ENCODE results near the gene KCNIP2. TPM values are rescaled to one million over a fixed set of nuclear protein-coding genes. Genes with fewer than 3 reads are reported as not detected.

Gene KCNIP2
- total and polyA plus RNA-seq, 7 experiments from 2014 or later: 0.27 to 6.3 (median 2.4) TPM; not detected in 1

GRCh38 chr10:101874252-101874651, 30.7 kb upstream of the KCNIP2 start:
- Histone ChIP-seq H3K27me3 (ENCODE audit: control insufficient read depth in 2 of 2, insufficient read depth in 2 of 2, low read length in 2 of 2) (no peaks in the 10 kb centered on the region), H3K9me3 (ENCODE audit: control insufficient read depth in 2 of 3, low read length in 3 of 3) (no peaks in the 10 kb centered on the region), H3K36me3 (ENCODE audit: control insufficient read depth in 2 of 3, insufficient read depth in 3 of 3, low read length in 3 of 3) (no peaks in the 10 kb centered on the region), H3K4me1 (ENCODE audit: control insufficient read depth in 2 of 2, insufficient read depth in 2 of 2, low read length in 2 of 2) (no peaks in the 10 kb centered on the region), H3K4me3 (ENCODE audit: low read length) (no peak overlapping the region), H3K27ac (ENCODE audit: low read depth, low read length) (no peak overlapping the region)
- no peak overlapping the region for H3K27ac Mint-ChIP-seq
- ChIA-PET CTCF (interaction anchor here (0.8 kb wide), 1 partner anchor 218 kb away, joined by 3 read pairs; no protein-coding TSS in a partner anchor), POLR2A (no interaction called here)
- DNase-seq (no peak), ATAC-seq (no peak)
- intact Hi-C loops (cut with micrococcal nuclease): no loop called here
- H3K27me3 Mint-ChIP-seq: no peaks in the 10 kb centered on the region
- H3K9me3 Mint-ChIP-seq: no peaks in the 10 kb centered on the region
- H3K4me3 Mint-ChIP-seq: no peak overlapping the region
- peaks cover 2 to 39% (median 5%) of the 10 kb centered on the region in 5 donors for H3K36me3 Mint-ChIP-seq
- peaks cover 8 to 19% (median 15%) of the 10 kb centered on the region in 7 donors for H3K4me1 Mint-ChIP-seq

- ChIA-PET POLR2A (interaction anchor here (0.7 kb wide), 1 partner anchor 64 kb away, joined by 4 read pairs; no protein-coding TSS in a partner anchor), CTCF (no interaction called here)
- no peak overlapping the region for H3K4me3 Mint-ChIP-seq
- Histone ChIP-seq H3K9me3 (ENCODE audit: control insufficient read depth in 2 of 3, low read length in 3 of 3) (no peaks in the 10 kb centered on the region), H3K4me1 (ENCODE audit: control insufficient read depth in 2 of 2, insufficient read depth in 2 of 2, low read length in 2 of 2) (no peaks in the 10 kb centered on the region), H3K27ac (ENCODE audit: low read depth, low read length) (no peak overlapping the region), H3K36me3 (ENCODE audit: control insufficient read depth in 2 of 3, insufficient read depth in 3 of 3, low read length in 3 of 3) (peaks cover 0 to 4% (median 0%) of the 10 kb centered on the region in 3 experiments), H3K4me3 (ENCODE audit: low read length) (no peak overlapping the region), H3K27me3 (ENCODE audit: control insufficient read depth in 2 of 2, insufficient read depth in 2 of 2, low read length in 2 of 2) (no peaks in the 10 kb centered on the region)
- intact Hi-C loops (cut with micrococcal nuclease): no loop called here
- H3K27ac Mint-ChIP-seq: no peak overlapping the region
- peaks cover 0 to 2% (median 0%) of the 10 kb centered on the region in 7 donors for H3K4me1 Mint-ChIP-seq
- ATAC-seq: no peak
- H3K9me3 Mint-ChIP-seq: peaks cover 0 to 9% (median 2%) of the 10 kb centered on the region in 11 donors
- H3K27me3 Mint-ChIP-seq: no peaks in the 10 kb centered on the region
- no peak for DNase-seq
- peaks cover 4 to 55% (median 33%) of the 10 kb centered on the region in 5 donors for H3K36me3 Mint-ChIP-seq
Observed at GRCh38 chr10:101867931-101868330, 24.3 kb upstream of the KCNIP2 start.

GRCh38 chr10:101859530-101859929, 15.9 kb upstream of the KCNIP2 start:
- H3K4me1 ChIP-seq (ENCODE audit: control insufficient read depth in 2 of 2, insufficient read depth in 2 of 2, low read length in 2 of 2): peaks cover 0 to 8% of the 10 kb centered on the region in 2 donors
- intact Hi-C loops (cut with micrococcal nuclease): no loop called here
- no peak for ATAC-seq
- H3K4me3 ChIP-seq (ENCODE audit: low read length): no peak overlapping the region
- Mint-ChIP-seq H3K4me3 (no peak overlapping the region), H3K9me3 (peaks cover 6 to 18% (median 11%) of the 10 kb centered on the region in 11 donors), H3K27ac (peak overlapping the region in 1 of 9 donors; percentile 75), H3K4me1 (peaks cover 0 to 24% (median 5%) of the 10 kb centered on the region in 7 donors), H3K27me3 (no peaks in the 10 kb centered on the region), H3K36me3 (peaks cover 20 to 68% (median 44%) of the 10 kb centered on the region in 5 donors)
- H3K27me3 ChIP-seq (ENCODE audit: control insufficient read depth in 2 of 2, insufficient read depth in 2 of 2, low read length in 2 of 2): no peaks in the 10 kb centered on the region
- CTCF ChIA-PET: interaction anchor here (0.6 kb wide), 1 partner anchor 29 kb away, joined by 3 read pairs; no protein-coding TSS in a partner anchor
- H3K9me3 ChIP-seq (ENCODE audit: control insufficient read depth in 2 of 3, low read length in 3 of 3): peaks cover 0 to 4% (median 0%) of the 10 kb centered on the region in 3 experiments
- no peak overlapping the region for H3K27ac ChIP-seq (ENCODE audit: low read depth, low read length)
- DNase-seq: no peak
- POLR2A ChIA-PET: interaction anchor here (0.6 kb wide), 1 partner anchor 1642 kb away, joined by 3 read pairs; no protein-coding TSS in a partner anchor
- H3K36me3 ChIP-seq (ENCODE audit: control insufficient read depth in 2 of 3, insufficient read depth in 3 of 3, low read length in 3 of 3): no peaks in the 10 kb centered on the region

GRCh38 chr10:101858723-101859500, 15.3 kb upstream of the KCNIP2 start:
- Mint-ChIP-seq H3K36me3 (peaks cover 20 to 62% (median 38%) of the 10 kb centered on the region in 5 donors), H3K4me1 (peaks cover 0 to 22% (median 5%) of the 10 kb centered on the region in 7 donors), H3K9me3 (peaks cover 4 to 18% (median 11%) of the 10 kb centered on the region in 11 donors), H3K4me3 (peak overlapping the region in 1 of 10 donors; percentile 44), H3K27me3 (no peaks in the 10 kb centered on the region), H3K27ac (peak overlapping the region in 2 of 9 donors; percentile 75 to 80)
- peak; percentile 16 for ATAC-seq
- intact Hi-C loops (cut with micrococcal nuclease): no loop called here
- no peak overlapping the region for H3K27ac ChIP-seq (ENCODE audit: low read depth, low read length)
- peaks cover 0 to 4% (median 0%) of the 10 kb centered on the region in 3 experiments for H3K9me3 ChIP-seq (ENCODE audit: control insufficient read depth in 2 of 3, low read length in 3 of 3)
- no peak for DNase-seq
- ChIA-PET CTCF (interaction anchor here (0.6 to 1.3 kb wide), 4 partner anchors 17 to 222 kb away, joined by 3 to 6 read pairs (median 3); no protein-coding TSS in a partner anchor), POLR2A (interaction anchor here (0.6 kb wide), 1 partner anchor 1643 kb away, joined by 3 read pairs; no protein-coding TSS in a partner anchor)
- H3K36me3 ChIP-seq (ENCODE audit: control insufficient read depth in 2 of 3, insufficient read depth in 3 of 3, low read length in 3 of 3): no peaks in the 10 kb centered on the region
- no peaks in the 10 kb centered on the region for H3K27me3 ChIP-seq (ENCODE audit: control insufficient read depth in 2 of 2, insufficient read depth in 2 of 2, low read length in 2 of 2)
- H3K4me1 ChIP-seq (ENCODE audit: control insufficient read depth in 2 of 2, insufficient read depth in 2 of 2, low read length in 2 of 2): peaks cover 0 to 8% of the 10 kb centered on the region in 2 donors
- no peak overlapping the region for H3K4me3 ChIP-seq (ENCODE audit: low read length)

GRCh38 chr10:101857802-101858476, 14.3 kb upstream of the KCNIP2 start:
- Histone ChIP-seq H3K9me3 (ENCODE audit: control insufficient read depth in 2 of 3, low read length in 3 of 3) (peaks cover 0 to 4% (median 0%) of the 10 kb centered on the region in 3 experiments), H3K27ac (ENCODE audit: low read depth, low read length) (no peak overlapping the region), H3K36me3 (ENCODE audit: control insufficient read depth in 2 of 3, insufficient read depth in 3 of 3, low read length in 3 of 3) (no peaks in the 10 kb centered on the region), H3K27me3 (ENCODE audit: control insufficient read depth in 2 of 2, insufficient read depth in 2 of 2, low read length in 2 of 2) (no peaks in the 10 kb centered on the region), H3K4me3 (ENCODE audit: low read length) (no peak overlapping the region), H3K4me1 (ENCODE audit: control insufficient read depth in 2 of 2, insufficient read depth in 2 of 2, low read length in 2 of 2) (peaks cover 0 to 8% of the 10 kb centered on the region in 2 donors)
- H3K4me1 Mint-ChIP-seq: peaks cover 0 to 25% (median 5%) of the 10 kb centered on the region in 7 donors
- peaks cover 20 to 63% (median 36%) of the 10 kb centered on the region in 5 donors for H3K36me3 Mint-ChIP-seq
- intact Hi-C loops (cut with micrococcal nuclease): no loop called here
- ChIA-PET POLR2A (no interaction called here), CTCF (interaction anchor here (1.0 to 1.3 kb wide), 3 partner anchors 16 to 32 kb away, joined by 3 to 6 read pairs (median 3); no protein-coding TSS in a partner anchor)
- H3K27me3 Mint-ChIP-seq: no peaks in the 10 kb centered on the region
- DNase-seq (no peak), ATAC-seq (no peak)
- peaks cover 4 to 18% (median 11%) of the 10 kb centered on the region in 11 donors for H3K9me3 Mint-ChIP-seq
- H3K4me3 Mint-ChIP-seq: no peak overlapping the region
- peak overlapping the region in 1 of 9 donors; percentile 38 for H3K27ac Mint-ChIP-seq

GRCh38 chr10:101856626-101857025, 13.0 kb upstream of the KCNIP2 start:
- H3K4me1 ChIP-seq (ENCODE audit: control insufficient read depth in 2 of 2, insufficient read depth in 2 of 2, low read length in 2 of 2): peaks cover 0 to 8% of the 10 kb centered on the region in 2 donors
- ChIA-PET CTCF (interaction anchor here (0.6 kb wide), 1 partner anchor 51 kb away, joined by 3 read pairs; no protein-coding TSS in a partner anchor), POLR2A (interaction anchor here (0.7 kb wide), 1 partner anchor 211 kb away, joined by 4 read pairs; no protein-coding TSS in a partner anchor)
- no peak for DNase-seq
- no peak overlapping the region for H3K4me3 ChIP-seq (ENCODE audit: low read length)
- no peaks in the 10 kb centered on the region for H3K27me3 ChIP-seq (ENCODE audit: control insufficient read depth in 2 of 2, insufficient read depth in 2 of 2, low read length in 2 of 2)
- H3K27me3 Mint-ChIP-seq: no peaks in the 10 kb centered on the region
- no peak overlapping the region for H3K27ac Mint-ChIP-seq
- peaks cover 0 to 25% (median 5%) of the 10 kb centered on the region in 7 donors for H3K4me1 Mint-ChIP-seq
- H3K4me3 Mint-ChIP-seq: no peak overlapping the region
- intact Hi-C loops (cut with micrococcal nuclease): no loop called here
- H3K36me3 ChIP-seq (ENCODE audit: control insufficient read depth in 2 of 3, insufficient read depth in 3 of 3, low read length in 3 of 3): no peaks in the 10 kb centered on the region
- peaks cover 4 to 18% (median 11%) of the 10 kb centered on the region in 11 donors for H3K9me3 Mint-ChIP-seq
- peaks cover 0 to 4% (median 0%) of the 10 kb centered on the region in 3 experiments for H3K9me3 ChIP-seq (ENCODE audit: control insufficient read depth in 2 of 3, low read length in 3 of 3)
- H3K36me3 Mint-ChIP-seq: peaks cover 20 to 60% (median 28%) of the 10 kb centered on the region in 5 donors
- no peak for ATAC-seq
- no peak overlapping the region for H3K27ac ChIP-seq (ENCODE audit: low read depth, low read length)
